HepG2 (cell line): ENCODE results near the gene PPP4R1. TPM values are rescaled to one million over a fixed set of nuclear protein-coding genes. Genes with fewer than 3 reads are reported as not detected.

Source experiments
- ASH2L ChIP-seq: fragments of 300-600, 200-600 bp; sonication (generic); IDR thresholded peaks from 2 replicates; pipeline ENCODE4 v1.7.0; 2017; ENCODE audit warnings: low read depth, mild to moderate bottlenecking, moderate library complexity, mixed read lengths, low read length; ENCODE audit not compliant: insufficient read length
- GATAD2A ChIP-seq: IDR thresholded peaks from 2 replicates; pipeline ENCODE4 v1.6.1; 2016
- KAT7 ChIP-seq: IDR thresholded peaks from 2 replicates; pipeline ENCODE4 v1.6.1; 2018; ENCODE audit warnings: borderline replicate concordance, missing compliant biosample characterization
- SNRNP70 ChIP-seq: fragments of 200-400 bp; formaldehyde crosslinking; IDR thresholded peaks from 2 replicates; pipeline ENCODE4 v1.6.1; 2017; ENCODE audit warnings: mild to moderate bottlenecking, low read depth, low read length, moderate library complexity
- SRSF1 ChIP-seq: fragments of 200-400 bp; formaldehyde crosslinking; optimal IDR thresholded peaks from 2 replicates; pipeline ENCODE3; 2017; ENCODE audit warnings: mild to moderate bottlenecking, low read depth, low read length, moderate library complexity
- ZNF207 ChIP-seq: fragments of 450-650 bp; IDR thresholded peaks from 2 replicates; pipeline ENCODE4 v1.6.1; 2016; ENCODE audit warnings: antibody characterized with exemption, borderline replicate concordance
- ZNF230 ChIP-seq: sonication (generic); formaldehyde crosslinking; IDR thresholded peaks from 2 replicates; pipeline ENCODE4 v1.4.0; 2020; ENCODE audit warnings: mild to moderate bottlenecking, missing genetic modification reagents
- ZNF713 ChIP-seq: sonication (generic); formaldehyde crosslinking; IDR thresholded peaks from 2 replicates; pipeline ENCODE4 v1.4.0; 2020; ENCODE audit warnings: mild to moderate bottlenecking, missing genetic modification reagents
- ZNF75D ChIP-seq: sonication (generic); formaldehyde crosslinking; IDR thresholded peaks from 2 replicates; pipeline ENCODE4 v1.8.1; 2023; ENCODE audit warnings: missing genetic modification reagents, mild to moderate bottlenecking, borderline replicate concordance
- polyA plus RNA-seq, 8 experiments: library from polyadenylated mRNA; depleted of rRNA in 3 of 8; stranded (reverse) in 7 of 8; unstranded in 1 of 8; fragments of >200 nt; fragmentation: Illumina TruSeq in 4 of 8; extraction: Trizol in 4 of 8; gene quantifications; 2 replicates each; pipeline versions ENCODE4 v1.2.1 to v1.2.3, GENCODE V29; 2011 to 2016; ENCODE audit warnings: low read depth in 4 of 8, missing spikeins in 1 of 8, mixed read lengths in 1 of 8; ENCODE audit not compliant: insufficient read depth in 1 of 8
- total RNA-seq, 5 experiments: library from RNA; depleted of rRNA; stranded (reverse); fragments of >200 nt; fragmentation: Illumina TruSeq; extraction: Trizol; gene quantifications; 2 replicates each; pipeline ENCODE4 v1.2.3, GENCODE V29; 2016; ENCODE audit warnings: low read depth in 1 of 5
- TF ChIP-seq, protein P1 (sequence below): sonication (generic); formaldehyde crosslinking; IDR thresholded peaks from 2 replicates; pipeline ENCODE4 v1.4.0; 2020; ENCODE audit warnings: missing genetic modification reagents
- TF ChIP-seq, protein P2 (sequence below): IDR thresholded peaks from 2 replicates; pipeline ENCODE4 v1.6.1; 2016; ENCODE audit warnings: low read depth, borderline replicate concordance
- TF ChIP-seq, protein P3 (sequence below): IDR thresholded peaks from 2 replicates; pipeline ENCODE4 v1.6.1; 2012; ENCODE audit warnings: inconsistent platforms
- TF ChIP-seq, protein P4 (sequence below): sonication (generic); formaldehyde crosslinking; IDR thresholded peaks from 2 replicates; pipeline ENCODE4 v1.8.1; 2022; ENCODE audit warnings: low read depth, mild to moderate bottlenecking, missing genetic modification reagents
- TF ChIP-seq, protein P5 (sequence below): sonication (generic); formaldehyde crosslinking; IDR thresholded peaks from 2 replicates; pipeline ENCODE4 v1.4.0; 2020; ENCODE audit warnings: missing genetic modification reagents
- TF ChIP-seq, protein P6 (sequence below): sonication (generic); formaldehyde crosslinking; IDR thresholded peaks from 2 replicates; pipeline ENCODE4 v1.5.0; 2020; ENCODE audit warnings: mild to moderate bottlenecking, missing genetic modification reagents, moderate library complexity

PPP4R1 gene
- total and polyA plus RNA-seq, 2 of the 13 experiments (the other 11 are each of a cell fraction or from before 2014, with no cell fraction given): 66.5 to 72.4 TPM

DNA sequence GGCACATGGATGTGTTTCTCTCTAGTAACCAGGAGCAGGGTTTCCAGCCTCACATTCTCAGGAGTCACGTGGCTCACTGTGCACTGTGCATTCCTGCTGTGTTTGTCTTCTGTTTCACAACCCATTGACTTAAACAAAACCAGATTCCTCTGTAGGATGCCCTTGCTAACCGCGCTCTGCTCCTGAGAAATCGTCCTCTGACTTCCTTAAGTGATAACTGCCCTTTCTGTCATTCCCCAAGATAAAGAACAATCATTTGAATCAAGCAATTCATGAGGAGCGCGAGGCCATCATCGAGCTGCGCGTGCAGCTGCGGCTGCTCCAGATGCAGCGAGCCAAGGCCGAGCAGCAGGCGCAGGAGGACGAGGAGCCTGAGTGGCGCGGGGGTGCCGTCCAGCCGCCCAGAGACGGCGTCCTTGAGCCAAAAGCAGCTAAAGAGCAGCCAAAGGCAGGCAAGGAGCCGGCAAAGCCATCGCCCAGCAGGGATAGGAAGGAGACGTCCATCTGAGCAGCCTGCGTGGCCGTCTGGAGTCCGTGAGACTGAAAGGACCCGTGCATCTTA, 78.8 kb downstream of the PPP4R1 start (continued):
- TF ChIP-seq ZNF75D (CRISPR knock-in tag) (no peak), GATAD2A (CRISPR knock-in tag) (peak; percentile 79), ZNF207 (no peak), KAT7 (CRISPR knock-in tag) (0 out of 2 replicates have a peak, but pooled peaks have one; percentile 49), ASH2L (no peak), SRSF1 (no peak), ZNF230 (CRISPR knock-in tag) (no peak), SNRNP70 (no peak), ZNF713 (CRISPR knock-in tag) (no peak)
- TF ChIP-seq, protein P1, sequence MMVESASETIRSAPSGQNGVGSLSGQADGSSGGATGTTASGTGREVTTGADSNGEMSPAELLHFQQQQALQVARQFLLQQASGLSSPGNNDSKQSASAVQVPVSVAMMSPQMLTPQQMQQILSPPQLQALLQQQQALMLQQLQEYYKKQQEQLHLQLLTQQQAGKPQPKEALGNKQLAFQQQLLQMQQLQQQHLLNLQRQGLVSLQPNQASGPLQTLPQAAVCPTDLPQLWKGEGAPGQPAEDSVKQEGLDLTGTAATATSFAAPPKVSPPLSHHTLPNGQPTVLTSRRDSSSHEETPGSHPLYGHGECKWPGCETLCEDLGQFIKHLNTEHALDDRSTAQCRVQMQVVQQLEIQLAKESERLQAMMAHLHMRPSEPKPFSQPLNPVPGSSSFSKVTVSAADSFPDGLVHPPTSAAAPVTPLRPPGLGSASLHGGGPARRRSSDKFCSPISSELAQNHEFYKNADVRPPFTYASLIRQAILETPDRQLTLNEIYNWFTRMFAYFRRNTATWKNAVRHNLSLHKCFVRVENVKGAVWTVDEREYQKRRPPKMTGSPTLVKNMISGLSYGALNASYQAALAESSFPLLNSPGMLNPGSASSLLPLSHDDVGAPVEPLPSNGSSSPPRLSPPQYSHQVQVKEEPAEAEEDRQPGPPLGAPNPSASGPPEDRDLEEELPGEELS (CRISPR knock-in tag): peak; percentile 55; the same call in 1 of the 2 replicates
- TF ChIP-seq, protein P2, sequence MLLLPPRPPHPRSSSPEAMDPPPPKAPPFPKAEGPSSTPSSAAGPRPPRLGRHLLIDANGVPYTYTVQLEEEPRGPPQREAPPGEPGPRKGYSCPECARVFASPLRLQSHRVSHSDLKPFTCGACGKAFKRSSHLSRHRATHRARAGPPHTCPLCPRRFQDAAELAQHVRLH (CRISPR knock-in tag): peak; percentile 54; the same call in 1 of the 2 replicates
- TF ChIP-seq, protein P3, sequence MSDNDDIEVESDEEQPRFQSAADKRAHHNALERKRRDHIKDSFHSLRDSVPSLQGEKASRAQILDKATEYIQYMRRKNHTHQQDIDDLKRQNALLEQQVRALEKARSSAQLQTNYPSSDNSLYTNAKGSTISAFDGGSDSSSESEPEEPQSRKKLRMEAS: peak; percentile 66; the same call in 1 of the 2 replicates
- TF ChIP-seq, protein P4, sequence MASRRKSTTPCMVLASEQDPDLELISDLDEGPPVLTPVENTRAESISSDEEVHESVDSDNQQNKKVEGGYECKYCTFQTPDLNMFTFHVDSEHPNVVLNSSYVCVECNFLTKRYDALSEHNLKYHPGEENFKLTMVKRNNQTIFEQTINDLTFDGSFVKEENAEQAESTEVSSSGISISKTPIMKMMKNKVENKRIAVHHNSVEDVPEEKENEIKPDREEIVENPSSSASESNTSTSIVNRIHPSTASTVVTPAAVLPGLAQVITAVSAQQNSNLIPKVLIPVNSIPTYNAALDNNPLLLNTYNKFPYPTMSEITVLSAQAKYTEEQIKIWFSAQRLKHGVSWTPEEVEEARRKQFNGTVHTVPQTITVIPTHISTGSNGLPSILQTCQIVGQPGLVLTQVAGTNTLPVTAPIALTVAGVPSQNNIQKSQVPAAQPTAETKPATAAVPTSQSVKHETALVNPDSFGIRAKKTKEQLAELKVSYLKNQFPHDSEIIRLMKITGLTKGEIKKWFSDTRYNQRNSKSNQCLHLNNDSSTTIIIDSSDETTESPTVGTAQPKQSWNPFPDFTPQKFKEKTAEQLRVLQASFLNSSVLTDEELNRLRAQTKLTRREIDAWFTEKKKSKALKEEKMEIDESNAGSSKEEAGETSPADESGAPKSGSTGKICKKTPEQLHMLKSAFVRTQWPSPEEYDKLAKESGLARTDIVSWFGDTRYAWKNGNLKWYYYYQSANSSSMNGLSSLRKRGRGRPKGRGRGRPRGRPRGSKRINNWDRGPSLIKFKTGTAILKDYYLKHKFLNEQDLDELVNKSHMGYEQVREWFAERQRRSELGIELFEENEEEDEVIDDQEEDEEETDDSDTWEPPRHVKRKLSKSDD (CRISPR knock-in tag): peak; percentile 68; the same call in 1 of the 2 replicates
- TF ChIP-seq, protein P5, sequence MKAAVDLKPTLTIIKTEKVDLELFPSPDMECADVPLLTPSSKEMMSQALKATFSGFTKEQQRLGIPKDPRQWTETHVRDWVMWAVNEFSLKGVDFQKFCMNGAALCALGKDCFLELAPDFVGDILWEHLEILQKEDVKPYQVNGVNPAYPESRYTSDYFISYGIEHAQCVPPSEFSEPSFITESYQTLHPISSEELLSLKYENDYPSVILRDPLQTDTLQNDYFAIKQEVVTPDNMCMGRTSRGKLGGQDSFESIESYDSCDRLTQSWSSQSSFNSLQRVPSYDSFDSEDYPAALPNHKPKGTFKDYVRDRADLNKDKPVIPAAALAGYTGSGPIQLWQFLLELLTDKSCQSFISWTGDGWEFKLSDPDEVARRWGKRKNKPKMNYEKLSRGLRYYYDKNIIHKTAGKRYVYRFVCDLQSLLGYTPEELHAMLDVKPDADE (CRISPR knock-in tag): no peak
- TF ChIP-seq, protein P6, sequence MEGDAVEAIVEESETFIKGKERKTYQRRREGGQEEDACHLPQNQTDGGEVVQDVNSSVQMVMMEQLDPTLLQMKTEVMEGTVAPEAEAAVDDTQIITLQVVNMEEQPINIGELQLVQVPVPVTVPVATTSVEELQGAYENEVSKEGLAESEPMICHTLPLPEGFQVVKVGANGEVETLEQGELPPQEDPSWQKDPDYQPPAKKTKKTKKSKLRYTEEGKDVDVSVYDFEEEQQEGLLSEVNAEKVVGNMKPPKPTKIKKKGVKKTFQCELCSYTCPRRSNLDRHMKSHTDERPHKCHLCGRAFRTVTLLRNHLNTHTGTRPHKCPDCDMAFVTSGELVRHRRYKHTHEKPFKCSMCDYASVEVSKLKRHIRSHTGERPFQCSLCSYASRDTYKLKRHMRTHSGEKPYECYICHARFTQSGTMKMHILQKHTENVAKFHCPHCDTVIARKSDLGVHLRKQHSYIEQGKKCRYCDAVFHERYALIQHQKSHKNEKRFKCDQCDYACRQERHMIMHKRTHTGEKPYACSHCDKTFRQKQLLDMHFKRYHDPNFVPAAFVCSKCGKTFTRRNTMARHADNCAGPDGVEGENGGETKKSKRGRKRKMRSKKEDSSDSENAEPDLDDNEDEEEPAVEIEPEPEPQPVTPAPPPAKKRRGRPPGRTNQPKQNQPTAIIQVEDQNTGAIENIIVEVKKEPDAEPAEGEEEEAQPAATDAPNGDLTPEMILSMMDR (CRISPR knock-in tag): no peak
